Measurements from ENCODE around the gene TET1.

GRCh38 chr10:68717435-68717834 lies 157.3 kb downstream of the TET1 start:
- no peak for TF ChIP-seq GLIS3 (CRISPR knock-in tag; IDR thresholded peaks at IDR 0.05)
- TF ChIP-seq, protein P1, sequence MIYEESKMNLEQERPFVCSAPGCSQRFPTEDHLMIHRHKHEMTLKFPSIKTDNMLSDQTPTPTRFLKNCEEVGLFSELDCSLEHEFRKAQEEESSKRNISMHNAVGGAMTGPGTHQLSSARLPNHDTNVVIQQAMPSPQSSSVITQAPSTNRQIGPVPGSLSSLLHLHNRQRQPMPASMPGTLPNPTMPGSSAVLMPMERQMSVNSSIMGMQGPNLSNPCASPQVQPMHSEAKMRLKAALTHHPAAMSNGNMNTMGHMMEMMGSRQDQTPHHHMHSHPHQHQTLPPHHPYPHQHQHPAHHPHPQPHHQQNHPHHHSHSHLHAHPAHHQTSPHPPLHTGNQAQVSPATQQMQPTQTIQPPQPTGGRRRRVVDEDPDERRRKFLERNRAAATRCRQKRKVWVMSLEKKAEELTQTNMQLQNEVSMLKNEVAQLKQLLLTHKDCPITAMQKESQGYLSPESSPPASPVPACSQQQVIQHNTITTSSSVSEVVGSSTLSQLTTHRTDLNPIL (CRISPR knock-in tag; IDR thresholded peaks at IDR 0.05; ENCODE audit: low read depth): no peak
- TF ChIP-seq, protein P2, sequence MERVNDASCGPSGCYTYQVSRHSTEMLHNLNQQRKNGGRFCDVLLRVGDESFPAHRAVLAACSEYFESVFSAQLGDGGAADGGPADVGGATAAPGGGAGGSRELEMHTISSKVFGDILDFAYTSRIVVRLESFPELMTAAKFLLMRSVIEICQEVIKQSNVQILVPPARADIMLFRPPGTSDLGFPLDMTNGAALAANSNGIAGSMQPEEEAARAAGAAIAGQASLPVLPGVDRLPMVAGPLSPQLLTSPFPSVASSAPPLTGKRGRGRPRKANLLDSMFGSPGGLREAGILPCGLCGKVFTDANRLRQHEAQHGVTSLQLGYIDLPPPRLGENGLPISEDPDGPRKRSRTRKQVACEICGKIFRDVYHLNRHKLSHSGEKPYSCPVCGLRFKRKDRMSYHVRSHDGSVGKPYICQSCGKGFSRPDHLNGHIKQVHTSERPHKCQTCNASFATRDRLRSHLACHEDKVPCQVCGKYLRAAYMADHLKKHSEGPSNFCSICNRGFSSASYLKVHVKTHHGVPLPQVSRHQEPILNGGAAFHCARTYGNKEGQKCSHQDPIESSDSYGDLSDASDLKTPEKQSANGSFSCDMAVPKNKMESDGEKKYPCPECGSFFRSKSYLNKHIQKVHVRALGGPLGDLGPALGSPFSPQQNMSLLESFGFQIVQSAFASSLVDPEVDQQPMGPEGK (CRISPR knock-in tag; IDR thresholded peaks at IDR 0.05; ENCODE audit: borderline replicate concordance): no peak
